H1 (cell line): Measurements from ENCODE around the gene CCIN. TPM values are rescaled to one million over a fixed set of nuclear protein-coding genes. Genes with fewer than 3 reads are reported as not detected.
"Not testable (repeated sequence)": the region's sequence is repeated elsewhere in the genome, so short reads cannot be mapped to it uniquely, and the experiment has no call there.

Experiments
- CTCF ChIA-PET: fragments of 300-600 bp; sonication (Branson Sonifier 250); formaldehyde crosslinking; loops from one replicate; lab custom pipeline; 2021; ENCODE audit not compliant: partially characterized antibody; lab: Charles Lee
- POLR2A ChIA-PET: fragments of 300-600 bp; sonication (Branson Sonifier 250); formaldehyde crosslinking; loops from one replicate; lab custom pipeline; 2021; ENCODE audit warnings: inconsistent platforms; ENCODE audit not compliant: partially characterized antibody; lab: Charles Lee
- DNase-seq, 2 experiments: peaks; one replicate each; pipeline versions ENCODE4 v3.0.0 to v3.0.0-alpha.2; 2010 to 2022; ENCODE audit warnings: low spot score in 2 of 2, low read depth in 1 of 2, mixed read lengths in 1 of 2
- FAIRE-seq: peaks from 2 replicates; lab custom pipeline; 2011; peaks lifted over from hg19 to GRCh38; lab: Jason Lieb, UNC
- H2AFZ ChIP-seq: 2 replicates; pipeline ENCODE4 v1.8.1; 2012; ENCODE audit warnings: low read length, inconsistent platforms
- H2AK5ac ChIP-seq: 2 replicates; pipeline ENCODE4 v1.6.1; 2013; ENCODE audit warnings: low read depth, low read length
- H2BK120ac ChIP-seq: replicated peaks from 2 replicates; pipeline ENCODE3; 2013; ENCODE audit warnings: low read depth, low read length, inconsistent platforms
- H2BK12ac ChIP-seq: 2 replicates; pipeline ENCODE4 v1.6.1; 2013; ENCODE audit warnings: low read depth, low read length
- H2BK15ac ChIP-seq: 2 replicates; pipeline ENCODE4 v1.6.1; 2013; ENCODE audit warnings: low read length
- H2BK20ac ChIP-seq: 2 replicates; pipeline ENCODE4 v1.6.1; 2013; ENCODE audit warnings: low read length
- H2BK5ac ChIP-seq: 2 replicates; pipeline ENCODE4 v1.6.1; 2013; ENCODE audit warnings: low read depth, low read length
- H3K14ac ChIP-seq: 2 replicates; pipeline ENCODE4 v1.6.1; 2013; ENCODE audit warnings: inconsistent platforms; ENCODE audit not compliant: insufficient read length
- H3K18ac ChIP-seq: 2 replicates; pipeline ENCODE4 v1.6.1; 2013; ENCODE audit warnings: low read length; ENCODE audit errors: extremely low read depth
- H3K23ac ChIP-seq: 2 replicates; pipeline ENCODE4 v1.6.1; 2013; ENCODE audit warnings: inconsistent platforms; ENCODE audit not compliant: insufficient read length
- H3K23me2 ChIP-seq: 2 replicates; pipeline ENCODE4 v1.6.1; 2013; ENCODE audit warnings: low read depth, low read length
- H3K27ac ChIP-seq: 2 replicates; pipeline ENCODE4 v1.6.1; 2011; ENCODE audit warnings: low read depth, low read length, inconsistent platforms
- H3K27me3 ChIP-seq, 4 experiments: replicated peaks in 1 of 4; 1 replicate in 1 of 4; 2 replicates in 3 of 4; pipeline versions ENCODE4 v1.6.1 to v1.8.1; 2011 to 2013; ENCODE audit warnings: low read length in 3 of 4, mild to moderate bottlenecking in 3 of 4, inconsistent platforms in 2 of 4, mixed read lengths in 2 of 4, moderate library complexity in 1 of 4; ENCODE audit not compliant: control insufficient read depth in 3 of 4, insufficient read depth in 3 of 4; ENCODE audit errors: extremely low read depth in 1 of 4
- H3K36me3 ChIP-seq, 4 experiments: 2 replicates each; pipeline versions ENCODE4 v1.6.1 to v1.8.1; 2011 to 2013; ENCODE audit warnings: mild to moderate bottlenecking in 4 of 4, low read length in 3 of 4, moderate library complexity in 2 of 4, control low read depth in 1 of 4, inconsistent platforms in 1 of 4; ENCODE audit not compliant: insufficient read depth in 4 of 4, control insufficient read depth in 2 of 4
- H3K4ac ChIP-seq: replicated peaks from 2 replicates; pipeline ENCODE3; 2013; ENCODE audit warnings: low read length, low read depth, mixed read lengths, inconsistent platforms; ENCODE audit not compliant: insufficient read length
- H3K4me1 ChIP-seq, 4 experiments: replicated peaks in 1 of 4; 1 replicate in 1 of 4; 2 replicates in 3 of 4; pipeline versions ENCODE4 v1.6.1 to v1.8.1; 2011 to 2013; ENCODE audit warnings: low read length in 3 of 4, inconsistent platforms in 2 of 4, mixed read lengths in 1 of 4; ENCODE audit not compliant: insufficient read depth in 4 of 4, control insufficient read depth in 3 of 4
- H3K4me2 ChIP-seq, 2 experiments: 2 replicates each; pipeline versions ENCODE4 v1.6.1 to v1.8.1; 2011 to 2013; ENCODE audit warnings: low read depth in 2 of 2, low read length in 2 of 2, control low read depth in 1 of 2, inconsistent platforms in 1 of 2, mild to moderate bottlenecking in 1 of 2; ENCODE audit not compliant: insufficient read depth in 1 of 2
- H3K4me3 ChIP-seq, 4 experiments: fragments of 200-600, 300-600 bp in 1 of 4; sonication (generic), shearing (Covaris generic), sonication (Bioruptor Twin) in 1 of 4; 2 replicates each; pipeline versions ENCODE4 v1.5.1 to v1.8.1; 2011 to 2016; ENCODE audit warnings: low read length in 4 of 4, low read depth in 3 of 4, control low read depth in 2 of 4, inconsistent platforms in 2 of 4, mild to moderate bottlenecking in 2 of 4, mixed read lengths in 1 of 4, moderate library complexity in 1 of 4; ENCODE audit not compliant: insufficient read depth in 2 of 4; ENCODE audit errors: extremely low read depth in 1 of 4
- H3K56ac ChIP-seq: replicated peaks from 2 replicates; pipeline ENCODE3; 2013; ENCODE audit warnings: low read depth, mild to moderate bottlenecking, mixed read lengths, low read length, inconsistent platforms; ENCODE audit not compliant: insufficient read length
- H3K79me1 ChIP-seq: 2 replicates; pipeline ENCODE4 v1.6.1; 2013; ENCODE audit warnings: low read depth, low read length, control low read depth
- H3K79me2 ChIP-seq, 2 experiments: 2 replicates each; pipeline versions ENCODE4 v1.6.1 to v1.8.1; 2012 to 2013; ENCODE audit warnings: low read length in 2 of 2, mild to moderate bottlenecking in 2 of 2, inconsistent platforms in 1 of 2; ENCODE audit not compliant: insufficient read depth in 2 of 2, control insufficient read depth in 1 of 2
- H3K9ac ChIP-seq, 4 experiments: replicated peaks in 1 of 4; 1 replicate in 1 of 4; 2 replicates in 3 of 4; pipeline versions ENCODE4 v1.6.1 to v1.8.1; 2011 to 2013; ENCODE audit warnings: low read depth in 3 of 4, low read length in 3 of 4, control low read depth in 2 of 4, mild to moderate bottlenecking in 2 of 4, moderate library complexity in 2 of 4, inconsistent platforms in 1 of 4; ENCODE audit errors: extremely low read depth in 1 of 4
- H3K9me3 ChIP-seq, 2 experiments: 2 replicates each; pipeline versions ENCODE4 v1.6.1 to v1.8.1; 2012 to 2013; ENCODE audit warnings: mild to moderate bottlenecking in 2 of 2, moderate library complexity in 2 of 2, control low read depth in 1 of 2, inconsistent platforms in 1 of 2, low read depth in 1 of 2, low read length in 1 of 2, mixed read lengths in 1 of 2; ENCODE audit not compliant: insufficient read depth in 2 of 2
- H4K20me1 ChIP-seq, 2 experiments: replicated peaks in 1 of 2; 2 replicates each; pipeline versions ENCODE3 to v1.8.1; 2011 to 2013; ENCODE audit warnings: inconsistent platforms in 2 of 2, low read length in 2 of 2, mild to moderate bottlenecking in 1 of 2; ENCODE audit not compliant: insufficient read depth in 2 of 2, control insufficient read depth in 1 of 2
- H4K5ac ChIP-seq: 2 replicates; pipeline ENCODE4 v1.6.1; 2013; ENCODE audit warnings: low read length, low read depth, mixed read lengths, inconsistent platforms; ENCODE audit not compliant: insufficient read length
- H4K8ac ChIP-seq: 2 replicates; pipeline ENCODE4 v1.8.0; 2013; ENCODE audit warnings: mild to moderate bottlenecking, moderate library complexity, low read length, inconsistent platforms; ENCODE audit not compliant: insufficient read depth; ENCODE audit errors: extremely low read depth
- H4K91ac ChIP-seq: replicated peaks from 2 replicates; pipeline ENCODE3; 2013; ENCODE audit warnings: low read length, mixed read lengths, inconsistent platforms; ENCODE audit not compliant: insufficient read length
- CTBP2 ChIP-seq: IDR thresholded peaks from 2 replicates; pipeline ENCODE4 v1.7.0; 2011; ENCODE audit warnings: borderline replicate concordance, mild to moderate bottlenecking, moderate library complexity, mixed read lengths, low read length; ENCODE audit not compliant: insufficient read depth, insufficient read length
- SAP30 ChIP-seq: fragments of 300-600 bp; sonication (generic); IDR thresholded peaks from 2 replicates; pipeline ENCODE4 v1.7.1; 2012; ENCODE audit warnings: low read length, moderate library complexity, mild to moderate bottlenecking, inconsistent platforms; ENCODE audit not compliant: insufficient read depth, insufficient replicate concordance
- WGBS, 2 experiments: shearing (Covaris generic) in 1 of 2; methylation state at CpG; one replicate each; pipeline versions ENCODE4 v1.1.6 to v1.1.7; 2013 to 2015; ENCODE audit warnings: low lambda C conversion rate in 2 of 2, mixed read lengths in 2 of 2, inconsistent platforms in 1 of 2, low coverage in 1 of 2, missing lambda C conversion rate in 1 of 2; ENCODE audit not compliant: insufficient replicate concordance in 2 of 2, insufficient coverage in 1 of 2, insufficient read length in 1 of 2; ENCODE audit errors: extremely low coverage in 1 of 2, missing lambda C conversion rate in 1 of 2; 5-methylcytosine and 5-hydroxymethylcytosine counted together
- polyA plus RNA-seq, 7 experiments: library from polyadenylated mRNA; depleted of rRNA in 3 of 7; stranded (reverse) in 5 of 7; unstranded in 2 of 7; fragments of >200 nt in 5 of 7; fragments of 200-250 nt in 2 of 7; gene quantifications; 1 replicate in 5 of 7; 2 replicates in 1 of 7; 4 replicates in 1 of 7; pipeline versions ENCODE4 v1.2.1 to v1.2.3, GENCODE V29; 2011 to 2013; ENCODE audit warnings: missing spikeins in 2 of 7, mixed read lengths in 2 of 7
- total RNA-seq: library from RNA; stranded (reverse); fragmentation: NEBNext Ultra II Directional; extraction: Animal tissue kit (Norgen Biotek cat#: 25700); gene quantifications from 2 replicates; pipeline ENCODE4 v1.2.1, GENCODE V29; 2021

The CCIN gene
- total and polyA plus RNA-seq, 2 of the 8 experiments (the other 6 are each of a cell fraction or from before 2014, with no cell fraction given), result 0.19 to 0.21 TPM

- no peak for TF ChIP-seq CTBP2
- no peak for TF ChIP-seq SAP30
Measured at GRCh38 chr9:36174731-36175130, 5.5 kb downstream of the CCIN start (continued).

- H3K23ac ChIP-seq, H3K4me3 ChIP-seq, H2BK12ac ChIP-seq, H3K14ac ChIP-seq, FAIRE-seq, H4K8ac ChIP-seq, DNase-seq, H3K23me2 ChIP-seq, H3K36me3 ChIP-seq, H3K9me3 ChIP-seq, H3K18ac ChIP-seq, H3K9ac ChIP-seq, H3K27ac ChIP-seq, H3K4me1 ChIP-seq, POLR2A ChIA-PET, H2BK20ac ChIP-seq, H4K91ac ChIP-seq, H3K4ac ChIP-seq, H3K79me1 ChIP-seq, H4K5ac ChIP-seq, H3K79me2 ChIP-seq, H3K4me2 ChIP-seq, H4K20me1 ChIP-seq, H3K56ac ChIP-seq, H2BK120ac ChIP-seq, H2BK5ac ChIP-seq, H2AFZ ChIP-seq, H2AK5ac ChIP-seq, H3K27me3 ChIP-seq: not testable (repeated sequence)
- CTCF ChIA-PET, result interaction anchor here (1.2 to 1.6 kb wide), 2 partner anchors 8 to 83 kb away, joined by 3 to 6 read pairs; no protein-coding TSS in a partner anchor
- H2BK15ac ChIP-seq, result peak overlapping the region; percentile 40; the same call in 1 of the 2 replicates
- 91% methylated on average over 3 of the region's 3 CpGs; no CpG with 5 or more reads in 1 of the 2 experiments for WGBS, 2 experiments
Measured at GRCh38 chr9:36175209-36175608, 6.0 kb downstream of the CCIN start.
